IMR-90 (cell line): ENCODE results near the gene PRRT2. TPM values are rescaled to one million over a fixed set of nuclear protein-coding genes. Genes with fewer than 3 reads are reported as not detected.
A peak's percentile ranks its signal among the peaks of the same experiment; 100 is the strongest.

Experiments used
- ATAC-seq: fragments of 200-7000 bp; cut with Tn5 transposase; 2 replicates; pipeline ENCODE4 v1.9.1; 2020; ENCODE audit warnings: low read depth, mild to moderate bottlenecking, moderate library complexity
- BruUV-seq: library from RNA; stranded (reverse); fragments of 400-500 nt; replicated peaks from 2 replicates; lab custom pipeline; 2021; lab: Mats Ljungman, UMichigan
- CTCF ChIA-PET: fragments of 300-600 bp; formaldehyde crosslinking; extraction: SDS; loops from one replicate; lab custom pipeline; 2021; ENCODE audit warnings: antibody characterized with exemption; lab: Yijun Ruan, JAX
- POLR2A ChIA-PET: fragments of 300-600 bp; sonication (Branson Sonifier 250); formaldehyde crosslinking; loops from one replicate; lab custom pipeline; 2022; ENCODE audit warnings: antibody characterized with exemption; ENCODE audit not compliant: unreplicated experiment; lab: Charles Lee
- DNase-seq: peaks from one replicate; pipeline ENCODE4 v3.0.0; 2013
- H2AFZ ChIP-seq: replicated peaks from 2 replicates; pipeline ENCODE3; 2013; ENCODE audit warnings: low read length, mild to moderate bottlenecking; ENCODE audit not compliant: poor library complexity
- H2AK5ac ChIP-seq: 2 replicates; pipeline ENCODE4 v1.6.1; 2013; ENCODE audit warnings: low read depth, low read length, inconsistent platforms
- H2AK9ac ChIP-seq: replicated peaks from 2 replicates; pipeline ENCODE3; 2013; ENCODE audit warnings: mild to moderate bottlenecking, low read depth, low read length, moderate library complexity; ENCODE audit not compliant: poor library complexity
- H2BK120ac ChIP-seq: 2 replicates; pipeline ENCODE4 v1.6.1; 2013; ENCODE audit warnings: low read depth, low read length, inconsistent platforms
- H2BK15ac ChIP-seq: 3 replicates; pipeline ENCODE4 v1.6.1; 2013; ENCODE audit warnings: low read depth, low read length, inconsistent platforms
- H2BK20ac ChIP-seq: 2 replicates; pipeline ENCODE4 v1.6.1; 2013; ENCODE audit warnings: low read depth, mild to moderate bottlenecking, inconsistent platforms, low read length, moderate library complexity
- H2BK5ac ChIP-seq: 2 replicates; pipeline ENCODE4 v1.6.1; 2013; ENCODE audit warnings: mild to moderate bottlenecking, low read depth, low read length, inconsistent platforms; ENCODE audit not compliant: poor library complexity, severe bottlenecking
- H3K14ac ChIP-seq: replicated peaks from 2 replicates; pipeline ENCODE4 v1.6.1; 2013; ENCODE audit warnings: low read depth, low read length, inconsistent platforms
- H3K18ac ChIP-seq: 2 replicates; pipeline ENCODE4 v1.6.1; 2013; ENCODE audit warnings: low read depth, low read length, control low read depth
- H3K23ac ChIP-seq: 2 replicates; pipeline ENCODE4 v1.6.1; 2013; ENCODE audit warnings: low read depth, low read length, inconsistent platforms
- H3K27ac ChIP-seq: 2 replicates; pipeline ENCODE4 v1.5.1; 2013; ENCODE audit warnings: mild to moderate bottlenecking, control low read depth, low read length; ENCODE audit not compliant: insufficient read depth
- H3K27me3 ChIP-seq: 2 replicates; pipeline ENCODE4 v1.6.1; 2013; ENCODE audit warnings: low read length; ENCODE audit not compliant: control insufficient read depth, insufficient read depth
- H3K36me3 ChIP-seq: 2 replicates; pipeline ENCODE4 v1.6.1; 2013; ENCODE audit warnings: low read length, mixed read lengths; ENCODE audit not compliant: control insufficient read depth, insufficient read depth
- H3K4ac ChIP-seq: 2 replicates; pipeline ENCODE4 v1.6.1; 2013; ENCODE audit warnings: low read depth, low read length, inconsistent platforms
- H3K4me1 ChIP-seq: 2 replicates; pipeline ENCODE4 v1.6.1; 2013; ENCODE audit warnings: low read length, mixed read lengths; ENCODE audit not compliant: control insufficient read depth, insufficient read depth
- H3K4me2 ChIP-seq: 2 replicates; pipeline ENCODE4 v1.6.1; 2013; ENCODE audit warnings: low read depth, mild to moderate bottlenecking, control low read depth, low read length, moderate library complexity
- H3K4me3 ChIP-seq: 2 replicates; pipeline ENCODE4 v1.5.1; 2013; ENCODE audit warnings: low read depth, mild to moderate bottlenecking, control low read depth, low read length, moderate library complexity; ENCODE audit not compliant: insufficient read depth
- H3K56ac ChIP-seq: 2 replicates; pipeline ENCODE4 v1.6.1; 2013; ENCODE audit warnings: low read length, inconsistent platforms; ENCODE audit not compliant: insufficient read depth; ENCODE audit errors: extremely low read depth
- H3K79me1 ChIP-seq, 2 experiments: 2 replicates each; pipeline ENCODE4 v1.6.1; 2013; ENCODE audit warnings: low read length in 2 of 2, inconsistent platforms in 1 of 2, low read depth in 1 of 2
- H3K9ac ChIP-seq: 2 replicates; pipeline ENCODE4 v1.6.1; 2013; ENCODE audit warnings: low read depth, low read length, control low read depth
- H3K9me1 ChIP-seq: 2 replicates; pipeline ENCODE4 v1.6.1; 2013; ENCODE audit warnings: low read length, inconsistent platforms; ENCODE audit not compliant: insufficient read depth
- H3K9me3 ChIP-seq: 2 replicates; pipeline ENCODE4 v1.6.1; 2013; ENCODE audit warnings: low read length; ENCODE audit not compliant: control insufficient read depth, insufficient read depth
- H4K20me1 ChIP-seq: 2 replicates; pipeline ENCODE4 v1.6.1; 2013; ENCODE audit warnings: low read length, inconsistent platforms; ENCODE audit not compliant: insufficient read depth
- H4K5ac ChIP-seq: 2 replicates; pipeline ENCODE4 v1.6.1; 2013; ENCODE audit warnings: mild to moderate bottlenecking, low read depth, low read length, control low read depth
- H4K8ac ChIP-seq, 2 experiments: 2 replicates each; pipeline ENCODE4 v1.6.1; 2013; ENCODE audit warnings: low read depth in 2 of 2, low read length in 2 of 2, control low read depth in 1 of 2, inconsistent platforms in 1 of 2
- H4K91ac ChIP-seq: 2 replicates; pipeline ENCODE4 v1.6.1; 2013; ENCODE audit warnings: low read depth, low read length, inconsistent platforms; ENCODE audit not compliant: insufficient read depth
- CHD1 ChIP-seq: IDR thresholded peaks from 2 replicates; pipeline ENCODE4 v1.6.1; 2012; ENCODE audit warnings: low read depth, low read length, improper control_type of control experiment
- FOS ChIP-seq: fragments of 150-350 bp; IDR thresholded peaks from 2 replicates; pipeline ENCODE4 v1.6.1; 2016; ENCODE audit warnings: low read depth, low read length
- MAZ ChIP-seq: IDR thresholded peaks from 2 replicates; pipeline ENCODE4 v1.6.1; 2012; ENCODE audit warnings: low read depth, mild to moderate bottlenecking, low read length, improper control_type of control experiment, moderate library complexity, borderline replicate concordance
- MXI1 ChIP-seq: IDR thresholded peaks from 2 replicates; pipeline ENCODE4 v1.6.1; 2012; ENCODE audit warnings: low read depth, mild to moderate bottlenecking, low read length, moderate library complexity, borderline replicate concordance
- RAD21 ChIP-seq: IDR thresholded peaks from 2 replicates; pipeline ENCODE4 v1.6.1; 2012; ENCODE audit warnings: low read length, improper control_type of control experiment
- SMC3 ChIP-seq: fragments of 150-350 bp; IDR thresholded peaks from 2 replicates; pipeline ENCODE4 v1.6.1; 2016; ENCODE audit warnings: low read depth, mild to moderate bottlenecking, antibody characterized with exemption, low read length, moderate library complexity
- WGBS, 2 experiments: methylation state at CpG; one replicate each; pipeline versions ENCODE4 v1.1.5 to v1.1.7; 2013; ENCODE audit warnings: missing lambda C conversion rate in 2 of 2; ENCODE audit not compliant: insufficient read length in 1 of 2; ENCODE audit errors: extremely low coverage in 2 of 2; 5-methylcytosine and 5-hydroxymethylcytosine counted together
- dilution Hi-C: fragments of 300-500 bp; cut with HindIII; formaldehyde crosslinking; loops from one replicate; pipeline ENCODE4 v1.14.3; 2018; ENCODE audit warnings: low sequenced_read_pairs; ENCODE audit not compliant: unreplicated experiment
- in situ Hi-C: fragments of 300-500 bp; cut with MboI; formaldehyde crosslinking; loops from 3 replicates; pipeline ENCODE4 v1.14.3; 2019; ENCODE audit warnings: low sequenced_read_pairs, inconsistent platforms, mixed read lengths
- intact Hi-C: fragments of 100-400 bp; cut with micrococcal nuclease; formaldehyde crosslinking; loops from 2 replicates; pipeline ENCODE4 v1.10.0; 2022
- polyA plus RNA-seq, 3 experiments: library from polyadenylated mRNA; depleted of rRNA; stranded (reverse); fragments of >200 nt; gene quantifications; 2 replicates each; pipeline ENCODE4 v1.2.3, GENCODE V29; 2012; ENCODE audit warnings: low replicate concordance in 1 of 3
- total RNA-seq: library from RNA; depleted of rRNA; stranded (reverse); fragments of >200 nt; gene quantifications from 2 replicates; pipeline ENCODE4 v1.2.3, GENCODE V29; 2012
- TF ChIP-seq, protein P1 (sequence below): fragments of 150-350 bp; IDR thresholded peaks from 2 replicates; pipeline ENCODE4 v1.6.1; 2017; ENCODE audit warnings: mild to moderate bottlenecking, antibody characterized with exemption, low read length, low read depth

Gene PRRT2
- total and polyA plus RNA-seq, 2 of the 4 experiments (the other 2 are of a cell fraction), result 0.90 to 10.5 TPM

DNA sequence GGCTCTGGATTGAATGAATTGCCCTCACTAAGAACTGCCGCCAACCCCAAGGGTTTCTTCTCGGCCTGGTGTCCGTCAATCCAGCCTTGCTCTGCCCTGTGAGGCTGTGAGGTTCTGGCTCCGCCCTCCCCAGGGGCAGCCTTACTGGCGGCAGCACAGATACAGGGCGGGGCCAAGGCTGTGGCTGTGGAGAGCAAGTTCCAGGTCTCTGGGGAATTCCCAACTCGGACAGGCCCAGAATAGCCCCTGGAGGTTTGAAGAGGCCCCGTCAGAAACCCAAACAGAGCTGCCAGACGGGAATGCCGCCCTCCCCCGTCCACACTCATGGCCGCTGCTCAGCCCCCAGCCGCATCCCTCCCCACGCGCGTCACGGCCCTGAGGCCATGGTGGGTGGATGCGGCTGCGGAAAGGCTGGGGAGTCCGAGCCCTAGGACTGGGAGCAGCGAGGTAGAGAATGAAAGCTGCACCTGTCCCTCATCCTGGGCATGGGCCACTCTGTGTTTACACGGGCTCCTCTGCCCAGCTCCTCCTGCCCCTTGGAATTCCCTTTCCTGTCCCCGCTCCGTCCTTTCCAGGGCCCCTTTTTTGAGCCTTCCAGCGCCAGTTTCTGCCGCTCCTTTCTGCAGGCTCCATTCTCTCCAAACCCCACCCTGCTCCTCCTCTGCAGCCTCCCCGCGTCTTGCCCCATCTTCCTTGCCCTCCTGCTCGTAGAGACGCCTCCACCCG, 660 bp upstream of the PRRT2 start:
- in situ Hi-C loops, result no loop called here

More for the DNA sequence above, 660 bp upstream of the PRRT2 start:
- peaks cover 13% of the 10 kb centered on the region for H3K9me1 ChIP-seq
- H3K27ac ChIP-seq, result peak overlapping the region; percentile 83
- H2BK120ac ChIP-seq, result peak overlapping the region; percentile 41
- H3K4me1 ChIP-seq, result peaks cover 27% of the 10 kb centered on the region
- TF ChIP-seq MXI1, result peak; percentile 61; the same call in 1 of the 2 replicates
- TF ChIP-seq SMC3, result no peak
- no peak for TF ChIP-seq CHD1
- peak; percentile 91 for TF ChIP-seq MAZ
- TF ChIP-seq RAD21, result no peak
- no peak for TF ChIP-seq FOS
- TF ChIP-seq, protein P1, sequence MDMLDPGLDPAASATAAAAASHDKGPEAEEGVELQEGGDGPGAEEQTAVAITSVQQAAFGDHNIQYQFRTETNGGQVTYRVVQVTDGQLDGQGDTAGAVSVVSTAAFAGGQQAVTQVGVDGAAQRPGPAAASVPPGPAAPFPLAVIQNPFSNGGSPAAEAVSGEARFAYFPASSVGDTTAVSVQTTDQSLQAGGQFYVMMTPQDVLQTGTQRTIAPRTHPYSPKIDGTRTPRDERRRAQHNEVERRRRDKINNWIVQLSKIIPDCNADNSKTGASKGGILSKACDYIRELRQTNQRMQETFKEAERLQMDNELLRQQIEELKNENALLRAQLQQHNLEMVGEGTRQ, result no peak
- H2AK9ac ChIP-seq, result peak overlapping the region; percentile 98
- peak overlapping the region; percentile 72 for H4K91ac ChIP-seq
- DNase-seq (peak; percentile 98), ATAC-seq (peak; percentile 70)
- H3K23ac ChIP-seq, result peak overlapping the region; percentile 79
- peak overlapping the region; percentile 3; the same call in 1 of the 2 replicates for H4K5ac ChIP-seq
- peak overlapping the region; percentile 37 for H2BK5ac ChIP-seq
- peak overlapping the region; percentile 90 for H2AFZ ChIP-seq
- dilution Hi-C loops (no loop called here), intact Hi-C loops (no loop called here)
- H3K18ac ChIP-seq, result peak overlapping the region; percentile 26; the same call in 1 of the 2 replicates
- H3K79me1 ChIP-seq, result peaks cover 8 to 50% of the 10 kb centered on the region in 2 experiments; a peak in 3 of 4 replicates
- peak overlapping the region; percentile 76; the same call in 1 of the 2 replicates for H3K14ac ChIP-seq
- H2BK15ac ChIP-seq, result peak overlapping the region; percentile 47; the same call in 1 of the 3 replicates
- BruUV-seq, result no TSS peak
- peak overlapping the region; percentile 79 for H3K4me2 ChIP-seq
- H3K36me3 ChIP-seq, result peaks cover 12% of the 10 kb centered on the region
- H3K9me3 ChIP-seq, result no peaks in the 10 kb centered on the region
- peak overlapping the region; percentile 55 for H3K9ac ChIP-seq
- peak overlapping the region; percentile 76 for H3K4ac ChIP-seq
- H2BK20ac ChIP-seq, result peak overlapping the region; percentile 3; the same call in 1 of the 2 replicates
- H4K8ac ChIP-seq, result peak overlapping the region in 1 of 2 experiments; percentile 55; a peak in 1 of 4 replicates
- 0% methylated on average over 7 of the region's 31 CpGs; no CpG with 5 or more reads in 1 of the 2 experiments for WGBS, 2 experiments
- peaks cover 30% of the 10 kb centered on the region for H4K20me1 ChIP-seq
- 0 out of 2 replicates have a peak overlapping the region, but pooled peaks have one; percentile 54 for H3K56ac ChIP-seq
- CTCF ChIA-PET, result interaction anchor here (1.4 kb wide), 1 partner anchor 21 kb away, joined by 3 read pairs; no protein-coding TSS in a partner anchor
- POLR2A ChIA-PET, result interaction anchor here (0.7 kb wide), 1 partner anchor 19 kb away, joined by 6 read pairs; no protein-coding TSS in a partner anchor
- no peaks in the 10 kb centered on the region for H3K27me3 ChIP-seq
- peak overlapping the region; percentile 86 for H2AK5ac ChIP-seq
- H3K4me3 ChIP-seq, result peak overlapping the region; percentile 80
